Activated naive CD8-positive, alpha-beta T cell (primary cell): ENCODE measurements around the gene RGMA.

Experiments
- H3K27ac Mint-ChIP-seq: one replicate; pipeline ENCODE4 v1.8.0; 2021; ENCODE audit warnings: mixed read lengths
- H3K27me3 Mint-ChIP-seq: one replicate; pipeline ENCODE4 v1.8.0; 2021; ENCODE audit warnings: mixed read lengths
- H3K36me3 Mint-ChIP-seq: one replicate; pipeline ENCODE4 v1.8.0; 2021; ENCODE audit warnings: mixed read lengths
- H3K4me1 Mint-ChIP-seq: one replicate; pipeline ENCODE4 v1.8.0; 2021; ENCODE audit warnings: low read depth, mixed read lengths
- H3K4me3 Mint-ChIP-seq: one replicate; pipeline ENCODE4 v1.8.0; 2021; ENCODE audit warnings: mild to moderate bottlenecking, mixed read lengths
- H3K9me3 Mint-ChIP-seq: one replicate; pipeline ENCODE4 v1.8.0; 2021; ENCODE audit warnings: low read depth, mixed read lengths

The RGMA gene

DNA sequence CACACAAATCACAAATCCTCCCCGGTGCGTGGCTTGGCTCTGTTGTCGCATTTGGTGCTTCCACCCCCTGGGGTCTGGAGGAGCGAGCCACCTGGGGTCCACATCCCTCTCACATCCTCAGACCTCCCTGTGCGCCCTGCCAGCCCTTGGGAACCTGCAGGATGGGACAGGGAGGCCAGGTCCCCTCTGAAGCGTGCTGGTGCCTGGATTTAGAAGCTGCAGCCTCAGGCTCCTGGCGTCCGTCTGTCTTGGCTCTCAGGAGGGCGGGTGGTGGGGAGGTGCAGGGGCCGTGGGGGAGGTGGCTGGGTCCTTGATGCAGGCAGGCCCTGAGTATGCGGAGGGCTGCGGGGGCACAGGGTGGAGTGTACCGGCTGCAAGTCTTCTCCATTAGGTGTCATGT lies 38.4 kb downstream of the RGMA start:
- H3K4me3 Mint-ChIP-seq: no peak overlapping the region

DNA sequence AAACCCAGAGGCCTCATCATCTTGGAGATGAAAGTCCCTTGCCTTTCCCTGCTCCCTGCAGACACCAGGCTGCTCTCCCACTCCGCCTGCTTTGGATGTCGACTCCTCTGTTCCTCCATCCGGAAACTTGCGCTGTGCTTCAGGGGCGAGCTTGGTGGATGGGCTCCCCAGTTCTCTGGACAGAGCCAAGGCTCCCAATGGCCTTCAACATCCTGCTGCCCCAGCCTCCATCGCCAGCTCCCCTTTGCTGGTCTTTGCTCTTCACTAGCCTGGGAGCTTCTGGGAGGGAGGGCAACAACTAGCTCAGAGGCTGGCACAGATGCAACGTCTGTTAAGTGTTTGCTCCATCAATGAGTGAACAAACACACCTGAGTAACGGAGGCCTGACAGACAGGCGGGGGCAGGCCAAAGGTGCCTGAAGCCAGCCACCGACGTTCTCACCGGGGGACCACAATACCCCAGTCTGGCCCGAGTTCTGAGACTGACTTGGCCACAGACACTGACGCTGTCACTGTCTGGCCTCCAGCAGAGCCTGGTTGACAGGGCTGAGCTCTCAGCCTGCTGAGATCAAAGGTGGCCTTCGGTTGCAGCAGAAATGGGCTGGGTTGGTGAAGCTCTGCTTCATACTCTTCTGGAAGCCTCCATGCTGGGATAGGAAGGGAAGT lies 39.0 kb downstream of the RGMA start:
- Mint-ChIP-seq H3K36me3 (peaks cover 2% of the 10 kb centered on the region), H3K4me1 (peaks cover 19% of the 10 kb centered on the region), H3K4me3 (no peak overlapping the region), H3K9me3 (peaks cover 7% of the 10 kb centered on the region), H3K27me3 (no peaks in the 10 kb centered on the region), H3K27ac (no peak overlapping the region)

More for the DNA sequence above, 38.4 kb downstream of the RGMA start:
- no peak overlapping the region for H3K27ac Mint-ChIP-seq
- H3K4me1 Mint-ChIP-seq: peaks cover 19% of the 10 kb centered on the region
- H3K36me3 Mint-ChIP-seq: peaks cover 2% of the 10 kb centered on the region
- H3K9me3 Mint-ChIP-seq: peaks cover 7% of the 10 kb centered on the region
- H3K27me3 Mint-ChIP-seq: no peaks in the 10 kb centered on the region

GRCh38 chr15:93049233-93049632 lies 39.8 kb downstream of the RGMA start:
- Mint-ChIP-seq H3K4me3 (no peak overlapping the region), H3K27ac (no peak overlapping the region), H3K4me1 (peaks cover 19% of the 10 kb centered on the region), H3K9me3 (peaks cover 7% of the 10 kb centered on the region), H3K27me3 (no peaks in the 10 kb centered on the region), H3K36me3 (peaks cover 2% of the 10 kb centered on the region)

DNA sequence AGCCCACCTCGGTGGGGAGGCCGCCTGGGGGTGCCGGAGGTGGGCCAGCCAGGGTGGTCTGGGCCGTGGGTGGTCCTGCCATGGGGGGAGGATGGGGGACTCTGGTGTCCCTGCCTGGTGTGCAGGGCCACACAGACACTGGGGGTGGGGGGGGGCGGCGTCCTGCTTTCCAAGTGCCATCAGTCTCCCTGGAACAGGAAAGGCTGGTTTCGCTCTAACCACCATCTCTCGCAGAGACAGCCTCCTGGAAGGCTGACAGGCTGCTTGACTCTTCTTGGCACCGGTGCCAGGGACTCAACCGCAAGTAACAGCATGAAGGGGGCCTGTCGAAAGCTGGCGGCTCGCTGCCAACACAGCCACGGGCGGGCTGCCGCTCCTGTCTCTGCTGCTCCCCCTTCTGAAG lies 40.3 kb downstream of the RGMA start:
- Mint-ChIP-seq H3K27me3 (no peaks in the 10 kb centered on the region), H3K4me1 (peaks cover 19% of the 10 kb centered on the region), H3K9me3 (peaks cover 7% of the 10 kb centered on the region), H3K36me3 (peaks cover 2% of the 10 kb centered on the region), H3K27ac (no peak overlapping the region), H3K4me3 (no peak overlapping the region)

DNA sequence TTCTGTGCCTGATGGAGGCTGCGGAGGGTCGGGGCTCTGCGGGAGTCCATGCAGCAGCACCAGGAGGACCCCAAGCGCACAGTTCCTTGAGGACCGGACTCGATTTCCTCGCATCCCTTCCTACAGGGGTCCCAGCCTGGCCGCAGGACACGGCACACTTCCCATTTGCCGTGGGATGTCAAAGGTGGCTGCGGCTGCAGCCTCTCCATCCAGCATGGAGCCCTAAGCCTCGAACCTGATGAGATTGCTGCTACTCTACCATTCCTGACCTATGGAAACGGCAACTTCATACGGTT lies 40.6 kb downstream of the RGMA start:
- Mint-ChIP-seq H3K4me3 (no peak overlapping the region), H3K9me3 (peaks cover 7% of the 10 kb centered on the region), H3K27me3 (no peaks in the 10 kb centered on the region), H3K4me1 (peaks cover 19% of the 10 kb centered on the region), H3K36me3 (peaks cover 2% of the 10 kb centered on the region), H3K27ac (no peak overlapping the region)

GRCh38 chr15:93047621-93048425 lies 41.2 kb downstream of the RGMA start:
- H3K9me3 Mint-ChIP-seq: peaks cover 7% of the 10 kb centered on the region
- H3K4me3 Mint-ChIP-seq: peak overlapping the region; percentile 30
- peaks cover 19% of the 10 kb centered on the region for H3K4me1 Mint-ChIP-seq
- H3K27me3 Mint-ChIP-seq: peaks cover 1% of the 10 kb centered on the region
- H3K36me3 Mint-ChIP-seq: peaks cover 2% of the 10 kb centered on the region
- H3K27ac Mint-ChIP-seq: peak overlapping the region; percentile 8

DNA sequence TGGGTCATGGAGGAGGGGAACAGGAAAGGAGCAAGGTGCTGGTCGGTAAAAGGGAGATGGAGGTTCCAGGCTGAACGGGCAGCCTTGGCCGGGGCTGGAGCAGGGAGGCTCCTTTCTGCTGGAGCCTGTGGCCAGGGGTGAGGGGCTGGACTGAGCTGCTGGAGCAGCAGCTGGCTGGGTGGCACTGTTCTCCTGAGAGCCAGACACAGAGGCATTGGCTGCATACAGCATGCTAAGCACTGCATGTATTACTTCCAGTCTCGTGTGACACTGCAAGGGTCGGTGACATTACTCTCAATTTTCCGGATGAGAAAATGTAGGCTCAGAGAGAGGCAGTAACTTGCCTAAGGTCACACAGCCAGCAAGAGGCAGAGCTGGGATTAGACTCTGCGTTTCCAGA lies 42.3 kb downstream of the RGMA start:
- peaks cover 2% of the 10 kb centered on the region for H3K36me3 Mint-ChIP-seq
- H3K4me1 Mint-ChIP-seq: peaks cover 19% of the 10 kb centered on the region
- no peak overlapping the region for H3K27ac Mint-ChIP-seq
- no peak overlapping the region for H3K4me3 Mint-ChIP-seq
- H3K27me3 Mint-ChIP-seq: peaks cover 1% of the 10 kb centered on the region
- peaks cover 7% of the 10 kb centered on the region for H3K9me3 Mint-ChIP-seq

- H3K36me3 Mint-ChIP-seq: peaks cover 2% of the 10 kb centered on the region
- H3K27ac Mint-ChIP-seq: no peak overlapping the region
- peaks cover 19% of the 10 kb centered on the region for H3K4me1 Mint-ChIP-seq
- H3K4me3 Mint-ChIP-seq: no peak overlapping the region
- H3K9me3 Mint-ChIP-seq: peaks cover 7% of the 10 kb centered on the region
- peaks cover 1% of the 10 kb centered on the region for H3K27me3 Mint-ChIP-seq
Measured at GRCh38 chr15:93046120-93046519, 42.9 kb downstream of the RGMA start.

DNA sequence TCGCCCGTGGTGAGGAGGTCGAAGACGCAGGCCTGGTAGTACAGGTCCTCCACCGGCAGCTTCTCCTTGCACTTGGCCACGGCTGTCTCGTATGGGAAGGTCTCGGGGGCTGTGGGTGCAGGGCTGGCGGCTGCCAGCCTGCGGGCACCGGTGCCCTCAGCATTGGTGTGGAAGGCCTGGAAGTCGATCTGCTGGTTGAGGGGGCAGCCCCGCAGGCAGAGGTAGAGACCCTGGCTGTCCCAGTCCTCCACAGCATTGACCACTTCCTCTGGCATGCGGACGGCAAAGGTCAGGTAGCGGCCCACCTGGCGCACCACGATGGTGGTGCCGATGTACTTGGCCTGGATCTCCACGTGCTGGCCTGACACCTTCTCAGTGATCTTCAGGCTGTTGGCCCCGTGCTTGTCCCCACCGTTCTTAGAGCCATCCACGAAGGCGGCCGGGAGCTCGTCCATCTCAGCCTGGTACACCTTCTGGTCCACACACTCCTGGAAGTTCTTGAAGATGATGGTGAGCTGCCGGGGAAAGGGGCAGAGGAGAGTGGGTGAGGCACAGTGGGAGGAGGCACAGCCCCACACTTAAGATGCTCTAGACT lies 43.7 kb downstream of the RGMA start:
- Mint-ChIP-seq H3K36me3 (peaks cover 2% of the 10 kb centered on the region), H3K9me3 (peaks cover 7% of the 10 kb centered on the region), H3K27ac (no peak overlapping the region), H3K4me3 (no peak overlapping the region), H3K27me3 (peaks cover 1% of the 10 kb centered on the region), H3K4me1 (peaks cover 19% of the 10 kb centered on the region)

- peaks cover 7% of the 10 kb centered on the region for H3K9me3 Mint-ChIP-seq
- H3K36me3 Mint-ChIP-seq: peaks cover 2% of the 10 kb centered on the region
- H3K4me1 Mint-ChIP-seq: peaks cover 19% of the 10 kb centered on the region
- H3K4me3 Mint-ChIP-seq: no peak overlapping the region
- no peak overlapping the region for H3K27ac Mint-ChIP-seq
- H3K27me3 Mint-ChIP-seq: peaks cover 1% of the 10 kb centered on the region
Measured at GRCh38 chr15:93044301-93045190, 44.5 kb downstream of the RGMA start.

DNA sequence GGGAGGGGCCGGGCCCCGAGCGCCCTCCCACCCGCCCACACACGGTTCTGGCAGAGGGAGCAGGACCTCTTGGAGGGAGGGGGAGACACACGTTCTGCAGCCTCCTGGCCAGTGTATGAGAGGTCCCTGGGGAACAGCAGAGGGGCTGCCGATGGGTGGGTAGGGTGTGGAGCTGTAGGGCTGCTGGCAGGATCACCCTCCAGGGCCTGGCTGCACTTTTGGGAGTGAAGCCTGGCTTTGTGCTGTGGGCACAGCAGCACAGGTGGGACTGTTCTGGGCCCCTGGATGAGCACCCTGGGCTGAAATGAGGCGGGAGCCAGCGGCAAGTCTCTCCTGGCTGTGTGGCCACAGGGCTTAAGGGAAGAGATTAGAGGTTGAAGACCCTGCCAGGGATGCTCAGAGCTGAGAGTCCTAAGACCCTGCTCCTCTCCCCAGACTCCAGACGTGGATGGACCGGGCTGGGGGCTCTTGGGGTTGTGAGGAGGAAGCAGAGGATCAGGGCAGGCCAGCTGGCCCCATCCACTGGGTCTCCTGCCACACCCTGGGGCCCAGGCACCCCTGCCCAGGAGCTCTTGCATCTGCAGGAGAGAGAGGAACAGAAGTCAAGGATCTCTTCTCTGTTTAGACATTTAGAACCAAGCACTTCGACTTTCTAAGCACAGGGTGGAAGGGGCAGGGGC lies 45.2 kb downstream of the RGMA start:
- Mint-ChIP-seq H3K27me3 (peaks cover 1% of the 10 kb centered on the region), H3K4me3 (no peak overlapping the region), H3K27ac (no peak overlapping the region), H3K4me1 (peaks cover 12% of the 10 kb centered on the region), H3K9me3 (peaks cover 7% of the 10 kb centered on the region), H3K36me3 (peaks cover 2% of the 10 kb centered on the region)

- H3K27me3 Mint-ChIP-seq: peaks cover 1% of the 10 kb centered on the region
- peaks cover 2% of the 10 kb centered on the region for H3K36me3 Mint-ChIP-seq
- H3K9me3 Mint-ChIP-seq: peaks cover 7% of the 10 kb centered on the region
- H3K4me1 Mint-ChIP-seq: peaks cover 8% of the 10 kb centered on the region
- no peak overlapping the region for H3K4me3 Mint-ChIP-seq
- no peak overlapping the region for H3K27ac Mint-ChIP-seq
Measured at GRCh38 chr15:93042691-93043378, 46.2 kb downstream of the RGMA start.

GRCh38 chr15:93042211-93042610 lies 46.8 kb downstream of the RGMA start:
- Mint-ChIP-seq H3K4me3 (no peak overlapping the region), H3K27me3 (peaks cover 1% of the 10 kb centered on the region), H3K4me1 (peaks cover 3% of the 10 kb centered on the region), H3K27ac (no peak overlapping the region), H3K36me3 (peaks cover 2% of the 10 kb centered on the region), H3K9me3 (peaks cover 7% of the 10 kb centered on the region)

GRCh38 chr15:93041159-93041547 lies 47.9 kb downstream of the RGMA start:
- Mint-ChIP-seq H3K27ac (no peak overlapping the region), H3K9me3 (peaks cover 3% of the 10 kb centered on the region), H3K4me1 (peaks cover 3% of the 10 kb centered on the region), H3K36me3 (peaks cover 2% of the 10 kb centered on the region), H3K27me3 (peaks cover 1% of the 10 kb centered on the region), H3K4me3 (no peak overlapping the region)
